ENCODE results near the gene FUT7.
"Not testable (repeated sequence)": the region's sequence is repeated elsewhere in the genome, so short reads cannot be mapped to it uniquely, and the experiment has no call there.

Gene FUT7

GRCh38 chr9:137017071-137017470 lies 14.8 kb downstream of the FUT7 start:
- no peak for FAIRE-seq

- no peak for FAIRE-seq
Measured at GRCh38 chr9:137016436-137016835, 15.5 kb downstream of the FUT7 start.

GRCh38 chr9:137015976-137016375 lies 15.9 kb downstream of the FUT7 start:
- FAIRE-seq: no peak

- no peak for FAIRE-seq
Measured at GRCh38 chr9:137015540-137015930, 16.4 kb downstream of the FUT7 start.

GRCh38 chr9:137014776-137015539 lies 16.9 kb downstream of the FUT7 start:
- no peak for FAIRE-seq

- no peak for FAIRE-seq
Measured at GRCh38 chr9:137014166-137014565, 17.7 kb downstream of the FUT7 start.

GRCh38 chr9:137013571-137013940 lies 18.3 kb downstream of the FUT7 start:
- FAIRE-seq: no peak

- FAIRE-seq: no peak
Measured at GRCh38 chr9:137012694-137013570, 19.0 kb downstream of the FUT7 start.

- FAIRE-seq: no peak
Measured at GRCh38 chr9:137011907-137012675, 19.8 kb downstream of the FUT7 start.

- FAIRE-seq: no peak
Measured at GRCh38 chr9:137011156-137011555, 20.7 kb downstream of the FUT7 start.

GRCh38 chr9:137009938-137010732 lies 21.8 kb downstream of the FUT7 start:
- no peak for FAIRE-seq

- FAIRE-seq: no peak
Measured at GRCh38 chr9:137009217-137009616, 22.7 kb downstream of the FUT7 start.

GRCh38 chr9:137008312-137008711 lies 23.6 kb downstream of the FUT7 start:
- FAIRE-seq: no peak

GRCh38 chr9:137007816-137008270 lies 24.0 kb downstream of the FUT7 start:
- FAIRE-seq: no peak

GRCh38 chr9:137007108-137007815 lies 24.6 kb downstream of the FUT7 start:
- FAIRE-seq: no peak

- FAIRE-seq: no peak
Measured at GRCh38 chr9:137006116-137007003, 25.5 kb downstream of the FUT7 start.

- FAIRE-seq: not testable (repeated sequence)
Measured at GRCh38 chr9:137004285-137004684, 27.6 kb downstream of the FUT7 start.

GRCh38 chr9:137002646-137003041 lies 29.2 kb downstream of the FUT7 start:
- FAIRE-seq: no peak

GRCh38 chr9:137001857-137002645 lies 29.8 kb downstream of the FUT7 start:
- FAIRE-seq: no peak
